ENCODE data around the gene S100A10.

S100A10 gene

DNA sequence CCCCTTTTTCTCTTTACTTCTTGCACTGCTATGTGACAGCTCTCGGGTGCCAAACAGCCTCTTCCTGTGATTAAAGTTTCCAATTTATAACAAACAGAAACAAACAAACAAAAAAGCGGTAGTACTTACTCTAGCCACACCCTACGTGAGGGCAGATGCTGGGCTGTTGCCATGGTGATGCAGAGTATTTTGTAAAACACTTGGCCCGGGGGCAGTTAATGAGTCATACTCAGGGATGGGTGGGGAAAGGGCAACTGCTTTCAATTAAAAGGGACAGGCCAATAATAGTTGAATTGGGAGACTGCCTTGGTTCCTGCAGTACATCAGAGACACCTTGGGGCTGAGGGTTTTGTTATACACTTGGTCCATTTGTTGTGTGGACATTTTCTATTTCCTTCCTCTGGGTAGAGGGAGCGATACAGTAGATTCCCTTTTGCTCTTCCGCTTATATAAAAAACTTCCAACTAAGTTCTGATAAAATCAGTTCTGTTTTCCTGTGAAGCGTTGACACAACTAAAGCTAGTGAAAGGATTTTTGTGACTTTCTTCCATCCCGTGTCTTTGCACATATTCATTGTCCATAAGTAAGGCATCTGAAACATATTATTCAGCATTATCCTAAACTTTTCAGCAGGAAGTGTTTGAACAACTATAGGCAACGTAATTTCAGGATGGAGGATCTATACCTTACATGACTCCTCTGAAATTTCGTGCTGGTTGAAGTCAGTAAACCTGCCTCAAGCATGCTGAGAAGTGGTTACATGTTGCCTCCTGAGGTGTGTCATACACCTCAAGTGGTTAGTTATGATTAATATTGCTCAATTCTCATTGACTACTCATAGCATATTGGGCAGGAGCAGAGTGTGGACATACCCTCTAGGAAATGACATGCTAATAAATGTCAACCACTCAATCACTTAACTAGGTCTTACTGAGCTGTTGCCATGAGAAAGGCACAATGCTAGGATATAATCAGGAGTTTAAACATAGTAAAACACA is 47.6 kb downstream of the S100A10 start:
- TF ChIP-seq, protein P1, sequence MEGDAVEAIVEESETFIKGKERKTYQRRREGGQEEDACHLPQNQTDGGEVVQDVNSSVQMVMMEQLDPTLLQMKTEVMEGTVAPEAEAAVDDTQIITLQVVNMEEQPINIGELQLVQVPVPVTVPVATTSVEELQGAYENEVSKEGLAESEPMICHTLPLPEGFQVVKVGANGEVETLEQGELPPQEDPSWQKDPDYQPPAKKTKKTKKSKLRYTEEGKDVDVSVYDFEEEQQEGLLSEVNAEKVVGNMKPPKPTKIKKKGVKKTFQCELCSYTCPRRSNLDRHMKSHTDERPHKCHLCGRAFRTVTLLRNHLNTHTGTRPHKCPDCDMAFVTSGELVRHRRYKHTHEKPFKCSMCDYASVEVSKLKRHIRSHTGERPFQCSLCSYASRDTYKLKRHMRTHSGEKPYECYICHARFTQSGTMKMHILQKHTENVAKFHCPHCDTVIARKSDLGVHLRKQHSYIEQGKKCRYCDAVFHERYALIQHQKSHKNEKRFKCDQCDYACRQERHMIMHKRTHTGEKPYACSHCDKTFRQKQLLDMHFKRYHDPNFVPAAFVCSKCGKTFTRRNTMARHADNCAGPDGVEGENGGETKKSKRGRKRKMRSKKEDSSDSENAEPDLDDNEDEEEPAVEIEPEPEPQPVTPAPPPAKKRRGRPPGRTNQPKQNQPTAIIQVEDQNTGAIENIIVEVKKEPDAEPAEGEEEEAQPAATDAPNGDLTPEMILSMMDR (IDR thresholded peaks at IDR 0.05; ENCODE audit: low read depth, low read length, missing control alignments): no peak
- Histone ChIP-seq H3K4me3 (ENCODE audit: low read depth, low read length) (no peak overlapping the region), H3K27me3 (replicated peaks) (no peaks in the 10 kb centered on the region), H3K27ac (peak overlapping the region; percentile 30), H3K36me3 (replicated peaks) (no peaks in the 10 kb centered on the region)
- in situ Hi-C loops (cut with HindIII; ENCODE audit: low pct_ligation_motif_present, low sequenced_read_pairs): no loop called here
- DNase-seq: peak; percentile 95

DNA sequence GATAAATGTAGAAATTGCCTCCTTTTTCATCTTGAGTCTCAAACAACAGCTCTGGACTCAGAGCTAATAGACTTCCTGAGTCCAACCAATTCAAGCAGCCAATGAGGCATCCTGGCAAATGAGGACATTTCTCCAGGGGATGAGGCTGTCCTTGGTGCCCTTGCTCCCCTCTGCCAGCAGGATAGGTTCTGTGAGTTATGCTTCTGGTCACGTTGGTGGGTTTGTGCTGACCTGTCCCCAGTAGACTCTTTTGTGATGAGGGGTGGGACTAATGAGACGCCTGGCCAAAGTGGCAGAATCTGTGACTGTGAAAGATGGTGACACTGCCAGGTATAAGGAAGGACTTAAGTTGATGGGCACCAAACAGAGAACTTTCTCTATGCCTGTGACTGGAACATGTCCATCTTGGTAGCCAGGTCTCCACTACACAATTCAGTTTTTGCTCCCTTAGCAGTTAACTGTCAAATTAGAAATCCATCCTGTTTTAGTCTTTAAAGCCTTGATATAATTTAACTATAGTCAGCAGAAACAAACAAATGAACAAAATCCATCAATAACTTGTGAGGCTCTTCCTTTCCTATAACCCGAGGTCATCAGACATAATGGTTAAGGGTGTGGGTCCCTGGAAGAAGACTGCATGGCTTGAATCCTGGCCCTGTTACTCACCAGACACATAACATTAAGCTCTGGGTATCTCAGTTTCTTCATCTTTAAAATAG is 48.6 kb downstream of the S100A10 start:
- H3K27ac ChIP-seq: peak overlapping the region; percentile 30
- TF ChIP-seq, protein P1 (IDR thresholded peaks at IDR 0.05; ENCODE audit: low read depth, low read length, missing control alignments): peak; percentile 5
- no peaks in the 10 kb centered on the region for H3K36me3 ChIP-seq (replicated peaks)
- no peaks in the 10 kb centered on the region for H3K27me3 ChIP-seq (replicated peaks)
- no peak overlapping the region for H3K4me3 ChIP-seq (ENCODE audit: low read depth, low read length)
- in situ Hi-C loops (cut with HindIII; ENCODE audit: low pct_ligation_motif_present, low sequenced_read_pairs): no loop called here
- no peak for DNase-seq

DNA sequence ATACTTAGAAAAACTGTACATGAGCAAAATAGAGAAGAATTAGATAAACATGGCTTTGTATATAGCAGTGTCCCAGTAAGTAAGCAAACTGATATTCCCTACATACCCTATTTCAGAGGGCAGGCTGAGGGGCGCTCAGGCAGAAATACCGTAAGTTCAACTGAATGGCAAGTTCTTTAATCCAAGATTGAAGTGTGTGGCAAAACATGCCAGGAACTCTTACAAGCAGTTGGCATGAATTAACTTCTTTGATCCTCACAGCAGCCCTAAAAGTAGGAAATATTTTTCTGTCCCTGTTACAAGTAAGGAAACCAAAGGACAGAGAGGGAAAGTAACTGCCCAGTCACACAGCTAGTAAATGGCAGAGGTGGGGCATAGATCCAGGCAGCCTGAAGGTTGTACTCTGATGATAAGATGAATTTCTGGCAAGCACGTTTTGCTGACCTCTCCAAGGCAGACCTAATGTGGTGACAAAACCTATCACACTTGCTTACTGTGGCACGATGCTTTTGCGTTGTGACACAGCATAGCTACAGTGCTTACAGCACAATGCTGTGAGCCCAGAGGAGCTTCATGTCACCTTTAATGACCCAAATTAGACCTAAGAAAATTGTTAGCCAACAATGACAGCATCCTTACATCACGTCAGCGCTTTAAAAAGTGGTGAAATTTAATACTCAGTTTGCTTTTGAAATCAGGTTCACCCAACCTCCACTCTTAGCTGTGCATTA is 49.4 kb downstream of the S100A10 start:
- Histone ChIP-seq H3K27me3 (replicated peaks) (no peaks in the 10 kb centered on the region), H3K27ac (no peak overlapping the region), H3K4me3 (ENCODE audit: low read depth, low read length) (no peak overlapping the region), H3K36me3 (replicated peaks) (no peaks in the 10 kb centered on the region)
- in situ Hi-C loops (cut with HindIII; ENCODE audit: low pct_ligation_motif_present, low sequenced_read_pairs): no loop called here
- no peak for DNase-seq
- TF ChIP-seq, protein P1 (IDR thresholded peaks at IDR 0.05; ENCODE audit: low read depth, low read length, missing control alignments): no peak

DNA sequence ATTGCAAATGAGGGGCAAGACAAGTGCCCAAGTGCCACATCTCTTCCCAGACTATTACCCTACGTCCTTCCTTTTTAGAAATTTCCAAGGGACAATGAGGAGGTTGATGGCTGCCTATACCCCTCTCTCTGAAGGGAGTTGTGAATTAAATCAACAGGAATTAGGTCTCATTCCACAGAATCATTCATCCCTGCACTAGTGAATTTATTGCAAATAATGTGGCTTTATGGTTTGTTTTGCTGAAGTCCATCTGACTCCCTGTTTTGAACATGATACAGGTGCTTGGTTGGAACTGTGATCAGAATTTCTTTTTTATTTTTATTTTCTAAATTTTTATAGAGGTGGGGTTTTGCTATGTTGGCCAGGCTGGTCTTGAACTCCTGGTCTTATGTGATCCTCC is 50.1 kb downstream of the S100A10 start:
- in situ Hi-C loops (cut with HindIII; ENCODE audit: low pct_ligation_motif_present, low sequenced_read_pairs): no loop called here
- DNase-seq: no peak
- TF ChIP-seq, protein P1 (IDR thresholded peaks at IDR 0.05; ENCODE audit: low read depth, low read length, missing control alignments): no peak
- Histone ChIP-seq H3K36me3 (replicated peaks) (no peaks in the 10 kb centered on the region), H3K27ac (no peak overlapping the region), H3K27me3 (replicated peaks) (no peaks in the 10 kb centered on the region), H3K4me3 (ENCODE audit: low read depth, low read length) (no peak overlapping the region)

DNA sequence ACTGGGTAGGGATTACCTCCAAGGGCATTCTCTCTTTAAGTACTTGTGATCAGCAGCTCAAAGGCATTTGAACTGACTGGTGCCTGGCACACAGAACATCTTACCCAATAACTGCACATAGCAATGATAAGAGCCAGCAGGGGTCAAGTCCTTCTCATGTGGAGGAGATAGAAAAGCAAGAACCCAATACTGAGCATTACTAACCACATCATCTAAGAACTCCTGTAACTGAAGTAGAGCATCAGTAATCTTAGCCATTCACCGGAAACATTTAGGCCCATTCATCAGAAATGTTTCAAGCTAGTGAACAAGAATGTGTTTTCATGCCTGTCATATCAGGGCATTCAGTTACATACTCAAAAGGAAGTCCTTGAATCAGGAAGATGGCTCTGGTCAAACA is 50.8 kb downstream of the S100A10 start:
- Histone ChIP-seq H3K27me3 (replicated peaks) (no peaks in the 10 kb centered on the region), H3K36me3 (replicated peaks) (no peaks in the 10 kb centered on the region), H3K4me3 (ENCODE audit: low read depth, low read length) (no peak overlapping the region), H3K27ac (no peak overlapping the region)
- TF ChIP-seq, protein P1 (IDR thresholded peaks at IDR 0.05; ENCODE audit: low read depth, low read length, missing control alignments): no peak
- in situ Hi-C loops (cut with HindIII; ENCODE audit: low pct_ligation_motif_present, low sequenced_read_pairs): no loop called here
- DNase-seq: peak; percentile 14

Measured in brain microvascular endothelial cell (primary cell).